Measurements from ENCODE around the gene PTPRR.

DNA sequence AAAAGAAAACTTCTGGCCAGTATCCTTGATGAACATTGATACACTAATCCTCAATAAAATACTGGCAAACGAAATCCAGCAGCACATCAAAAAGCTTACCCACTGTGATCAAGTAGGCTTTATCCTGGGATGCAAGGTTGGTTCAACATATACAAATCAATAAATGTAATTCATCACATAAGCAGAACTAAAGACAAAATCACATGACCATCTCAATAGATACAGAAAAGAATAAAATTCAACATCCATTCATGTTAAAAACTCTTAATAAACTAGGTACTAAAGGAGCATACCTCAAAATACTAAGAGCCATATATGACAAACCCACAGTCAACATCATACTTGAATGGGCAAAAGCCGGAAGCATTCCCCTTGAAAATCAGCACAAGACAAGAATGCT is 211.5 kb downstream of the PTPRR start:
- TF ChIP-seq, protein P1, sequence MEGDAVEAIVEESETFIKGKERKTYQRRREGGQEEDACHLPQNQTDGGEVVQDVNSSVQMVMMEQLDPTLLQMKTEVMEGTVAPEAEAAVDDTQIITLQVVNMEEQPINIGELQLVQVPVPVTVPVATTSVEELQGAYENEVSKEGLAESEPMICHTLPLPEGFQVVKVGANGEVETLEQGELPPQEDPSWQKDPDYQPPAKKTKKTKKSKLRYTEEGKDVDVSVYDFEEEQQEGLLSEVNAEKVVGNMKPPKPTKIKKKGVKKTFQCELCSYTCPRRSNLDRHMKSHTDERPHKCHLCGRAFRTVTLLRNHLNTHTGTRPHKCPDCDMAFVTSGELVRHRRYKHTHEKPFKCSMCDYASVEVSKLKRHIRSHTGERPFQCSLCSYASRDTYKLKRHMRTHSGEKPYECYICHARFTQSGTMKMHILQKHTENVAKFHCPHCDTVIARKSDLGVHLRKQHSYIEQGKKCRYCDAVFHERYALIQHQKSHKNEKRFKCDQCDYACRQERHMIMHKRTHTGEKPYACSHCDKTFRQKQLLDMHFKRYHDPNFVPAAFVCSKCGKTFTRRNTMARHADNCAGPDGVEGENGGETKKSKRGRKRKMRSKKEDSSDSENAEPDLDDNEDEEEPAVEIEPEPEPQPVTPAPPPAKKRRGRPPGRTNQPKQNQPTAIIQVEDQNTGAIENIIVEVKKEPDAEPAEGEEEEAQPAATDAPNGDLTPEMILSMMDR (conservative IDR thresholded peaks at IDR 0.05; ENCODE audit: low read length) = no peak
- TF ChIP-seq EZH2phosphoT487 (IDR thresholded peaks at IDR 0.05; ENCODE audit: borderline replicate concordance) = no peak

Data from Loucy (cell line).